Transverse colon (tissue), 4 donors: Measurements from ENCODE around the gene NFE2L3.

ENCODE experiments used
- POLR2A ChIP-seq: fragments of 450-650 bp; IDR thresholded peaks from one replicate; pipeline ENCODE4 v1.6.1; 2016; ENCODE audit warnings: antibody characterized with exemption, mild to moderate bottlenecking, moderate library complexity
- POLR2AphosphoS5 ChIP-seq, 3 donors: sonication (generic); formaldehyde crosslinking; IDR thresholded peaks; one replicate each; pipeline ENCODE4 v1.6.1; 2016; ENCODE audit warnings: antibody characterized with exemption in 3 of 3
- TF ChIP-seq, protein P1 (sequence below), 5 experiments: fragments of 200-600 bp in 3 of 5; fragments of 450-650 bp in 2 of 5; sonication (generic) in 3 of 5; IDR thresholded peaks; 1 replicate in 2 of 5; 2 replicates in 3 of 5; pipeline ENCODE4 v1.5.1; 2016 to 2017; ENCODE audit warnings: antibody characterized with exemption in 5 of 5, inconsistent platforms in 3 of 5, mild to moderate bottlenecking in 2 of 5, moderate library complexity in 1 of 5

DNA sequence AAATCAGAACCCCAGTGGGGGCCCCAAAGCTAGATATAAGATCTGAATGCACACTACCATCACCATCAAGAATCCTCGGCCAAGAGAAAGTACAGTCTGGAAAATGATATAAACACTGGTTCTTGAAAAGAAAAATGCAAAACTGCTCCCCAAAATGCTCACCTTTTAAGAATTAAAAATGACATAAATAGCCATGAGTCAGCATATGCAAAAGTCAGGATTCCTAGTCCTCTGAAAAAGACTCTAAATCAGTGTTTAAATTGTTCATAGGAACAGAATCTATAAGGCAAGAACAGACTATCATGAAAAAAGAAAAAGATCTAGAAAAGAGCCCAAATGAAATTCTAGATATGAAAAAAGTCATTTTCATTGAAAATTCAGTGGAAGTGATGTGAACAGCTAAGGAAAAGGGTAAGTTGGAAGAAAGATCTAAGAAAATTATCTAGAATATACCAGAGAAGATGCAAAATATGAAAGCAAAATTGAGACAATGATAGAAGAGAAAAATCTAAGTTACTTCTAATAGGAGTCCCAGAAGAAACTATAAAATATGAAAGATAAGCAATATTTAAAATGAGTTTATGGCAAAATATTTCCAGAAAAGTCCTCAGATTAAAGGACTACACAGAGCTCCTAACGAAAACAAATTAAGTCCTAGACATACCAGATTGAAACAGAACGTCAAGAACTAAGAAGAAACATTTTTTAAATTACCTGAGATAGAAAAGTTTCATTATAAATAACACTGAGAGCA is 29.7 kb downstream of the NFE2L3 start:
- TF ChIP-seq POLR2AphosphoS5 (IDR thresholded peaks at IDR 0.05) (no peak), POLR2A (no peak)
- TF ChIP-seq, protein P1, sequence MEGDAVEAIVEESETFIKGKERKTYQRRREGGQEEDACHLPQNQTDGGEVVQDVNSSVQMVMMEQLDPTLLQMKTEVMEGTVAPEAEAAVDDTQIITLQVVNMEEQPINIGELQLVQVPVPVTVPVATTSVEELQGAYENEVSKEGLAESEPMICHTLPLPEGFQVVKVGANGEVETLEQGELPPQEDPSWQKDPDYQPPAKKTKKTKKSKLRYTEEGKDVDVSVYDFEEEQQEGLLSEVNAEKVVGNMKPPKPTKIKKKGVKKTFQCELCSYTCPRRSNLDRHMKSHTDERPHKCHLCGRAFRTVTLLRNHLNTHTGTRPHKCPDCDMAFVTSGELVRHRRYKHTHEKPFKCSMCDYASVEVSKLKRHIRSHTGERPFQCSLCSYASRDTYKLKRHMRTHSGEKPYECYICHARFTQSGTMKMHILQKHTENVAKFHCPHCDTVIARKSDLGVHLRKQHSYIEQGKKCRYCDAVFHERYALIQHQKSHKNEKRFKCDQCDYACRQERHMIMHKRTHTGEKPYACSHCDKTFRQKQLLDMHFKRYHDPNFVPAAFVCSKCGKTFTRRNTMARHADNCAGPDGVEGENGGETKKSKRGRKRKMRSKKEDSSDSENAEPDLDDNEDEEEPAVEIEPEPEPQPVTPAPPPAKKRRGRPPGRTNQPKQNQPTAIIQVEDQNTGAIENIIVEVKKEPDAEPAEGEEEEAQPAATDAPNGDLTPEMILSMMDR (IDR thresholded peaks at IDR 0.05), result no peak
